Mammary epithelial cell (primary cell): ENCODE results near the gene AUTS2.

ENCODE experiments used
- EZH2 ChIP-seq: IDR thresholded peaks from 2 replicates; pipeline ENCODE4 v1.6.1; 2012; ENCODE audit warnings: low read length, inconsistent platforms, borderline replicate concordance
- TF ChIP-seq, protein P1 (sequence below), 2 donors: IDR thresholded peaks in 1 of 2; conservative IDR thresholded peaks in 1 of 2; 2 replicates each; pipeline ENCODE4 v1.5.1; 2011 to 2012; ENCODE audit warnings: inconsistent platforms in 2 of 2, low read length in 2 of 2, mild to moderate bottlenecking in 2 of 2, control low read depth in 1 of 2, low read depth in 1 of 2; ENCODE audit not compliant: insufficient read depth in 1 of 2; ENCODE audit errors: extremely low read depth in 1 of 2

DNA sequence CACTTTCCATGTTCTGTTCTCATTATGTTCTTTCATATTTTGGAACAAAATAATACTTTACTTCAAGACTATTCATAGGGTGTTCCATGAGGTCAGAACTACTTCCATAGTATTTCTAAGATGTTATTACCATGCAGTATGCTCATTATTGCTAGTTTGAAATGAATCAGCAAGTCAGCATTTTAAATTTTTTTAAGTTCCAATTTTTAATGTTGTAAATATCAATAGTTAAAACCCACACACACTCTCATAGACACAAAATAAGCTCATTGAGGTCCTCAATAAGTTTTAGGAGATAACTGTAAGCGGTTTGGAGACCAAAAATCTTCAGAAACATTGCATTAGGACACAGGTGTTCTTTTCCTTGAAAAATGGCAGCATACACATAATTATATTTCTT lies 550.7 kb downstream of the AUTS2 start:
- no peak for TF ChIP-seq EZH2
- TF ChIP-seq, protein P1, sequence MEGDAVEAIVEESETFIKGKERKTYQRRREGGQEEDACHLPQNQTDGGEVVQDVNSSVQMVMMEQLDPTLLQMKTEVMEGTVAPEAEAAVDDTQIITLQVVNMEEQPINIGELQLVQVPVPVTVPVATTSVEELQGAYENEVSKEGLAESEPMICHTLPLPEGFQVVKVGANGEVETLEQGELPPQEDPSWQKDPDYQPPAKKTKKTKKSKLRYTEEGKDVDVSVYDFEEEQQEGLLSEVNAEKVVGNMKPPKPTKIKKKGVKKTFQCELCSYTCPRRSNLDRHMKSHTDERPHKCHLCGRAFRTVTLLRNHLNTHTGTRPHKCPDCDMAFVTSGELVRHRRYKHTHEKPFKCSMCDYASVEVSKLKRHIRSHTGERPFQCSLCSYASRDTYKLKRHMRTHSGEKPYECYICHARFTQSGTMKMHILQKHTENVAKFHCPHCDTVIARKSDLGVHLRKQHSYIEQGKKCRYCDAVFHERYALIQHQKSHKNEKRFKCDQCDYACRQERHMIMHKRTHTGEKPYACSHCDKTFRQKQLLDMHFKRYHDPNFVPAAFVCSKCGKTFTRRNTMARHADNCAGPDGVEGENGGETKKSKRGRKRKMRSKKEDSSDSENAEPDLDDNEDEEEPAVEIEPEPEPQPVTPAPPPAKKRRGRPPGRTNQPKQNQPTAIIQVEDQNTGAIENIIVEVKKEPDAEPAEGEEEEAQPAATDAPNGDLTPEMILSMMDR (conservative IDR thresholded peaks at IDR 0.05 in 1 of 2, IDR thresholded peaks at IDR 0.05 in 1 of 2; ENCODE audit: extremely low read depth in 1 of 2, insufficient read depth in 1 of 2, low read depth in 1 of 2, low read length in 2 of 2), result no peak
